GM12872 (cell line): ENCODE measurements around the gene RASSF4.

ENCODE experiments used
- CTCF ChIP-seq: IDR thresholded peaks from 3 replicates; pipeline ENCODE4 v1.5.1; 2011; ENCODE audit warnings: low read depth, mild to moderate bottlenecking, low read length, moderate library complexity; ENCODE audit not compliant: insufficient read depth

RASSF4 gene

GRCh38 chr10:44982496-44982895 lies 22.9 kb downstream of the RASSF4 start:
- no peak for TF ChIP-seq CTCF

GRCh38 chr10:44983066-44983894 lies 23.7 kb downstream of the RASSF4 start:
- TF ChIP-seq CTCF, result no peak

- no peak for TF ChIP-seq CTCF
Observed at GRCh38 chr10:44983895-44984278, 24.3 kb downstream of the RASSF4 start.

- no peak for TF ChIP-seq CTCF
Observed at GRCh38 chr10:44984671-44985101, 25.1 kb downstream of the RASSF4 start.

- TF ChIP-seq CTCF, result no peak
Observed at GRCh38 chr10:44985175-44985681, 25.6 kb downstream of the RASSF4 start.

- TF ChIP-seq CTCF, result no peak
Observed at GRCh38 chr10:44986179-44986578, 26.6 kb downstream of the RASSF4 start.

- TF ChIP-seq CTCF, result no peak
Observed at GRCh38 chr10:44986670-44987069, 27.1 kb downstream of the RASSF4 start.
